Activated CD8-positive, alpha-beta memory T cell treated with anti-CD3 and anti-CD28 coated beads, Interleukin-2, amount 10 ng/mL, durations not matched to agents 7 days and 5 days (primary cell): ENCODE measurements around the gene PRDM13. TPM values are rescaled to one million over a fixed set of nuclear protein-coding genes. Genes with fewer than 3 reads are reported as not detected.

Source experiments
- total RNA-seq, 2 experiments: library from RNA; stranded (reverse); gene quantifications; one replicate each; pipeline ENCODE4 v1.2.3, GENCODE V29; 2021

Gene PRDM13
- total RNA-seq, 2 experiments from 2014 or later, result 0.14 TPM; not detected in 1

Other genes starting within 250 kb of the PRDM13 start
- gene COQ3, start 212.6 kb upstream of the PRDM13 start, total RNA-seq, result 10 to 100 TPM; 10.6 to 12.2 TPM
- 100 to 1,000 TPM; 136 to 162 TPM for gene PNISR, start 181.5 kb upstream of the PRDM13 start, total RNA-seq
- 10 to 100 TPM; 10.2 to 16.0 TPM for gene USP45, start 91.4 kb upstream of the PRDM13 start, total RNA-seq
- 10 to 100 TPM; 39.3 to 39.4 TPM for gene CCNC, start 38.2 kb upstream of the PRDM13 start, total RNA-seq